ENCODE data around the gene GATA2. TPM values are rescaled to one million over a fixed set of nuclear protein-coding genes. Genes with fewer than 3 reads are reported as not detected.

Gene GATA2
- total and polyA plus RNA-seq, 2 of the 8 experiments (the other 6 are each of a cell fraction or from before 2014, with no cell fraction given), result 0.03 to 0.30 TPM

DNA sequence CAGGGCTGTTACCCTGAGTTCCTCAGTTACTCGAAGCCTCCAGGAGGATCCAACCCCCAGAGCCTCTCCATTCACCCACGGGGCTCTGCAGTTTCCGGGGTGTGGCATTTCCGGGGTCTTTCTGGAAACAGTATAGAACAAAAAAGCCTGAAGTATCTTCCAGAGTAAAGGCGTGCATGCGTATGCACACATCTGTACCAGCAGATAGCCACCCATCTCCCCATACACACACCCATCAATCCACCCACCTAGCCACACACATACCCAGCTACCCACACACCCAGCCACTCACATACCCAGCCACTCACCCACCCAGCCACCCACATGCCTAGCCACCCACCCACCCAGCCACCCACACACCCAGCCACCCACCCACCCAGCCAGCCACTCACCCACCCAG is 23.4 kb downstream of the GATA2 start:
- no peak for DNase-seq (ENCODE audit: low read depth in 1 of 2, low spot score in 2 of 2)

More for the DNA sequence above, 23.4 kb downstream of the GATA2 start:
- no peak overlapping the region for H3K4me2 ChIP-seq (ENCODE audit: insufficient read depth in 1 of 2, low read depth in 2 of 2, low read length in 2 of 2)
- H3K27me3 ChIP-seq (replicated peaks in 1 of 4; ENCODE audit: control insufficient read depth in 3 of 4, extremely low read depth in 1 of 4, insufficient read depth in 3 of 4, low read length in 3 of 4), result peaks cover 16 to 57% (median 53%) of the 10 kb centered on the region in 4 experiments
- H3K9me3 ChIP-seq (ENCODE audit: insufficient read depth in 2 of 2, low read depth in 1 of 2, low read length in 1 of 2), result no peaks in the 10 kb centered on the region
- no peak overlapping the region for H3K56ac ChIP-seq (replicated peaks; ENCODE audit: insufficient read length, low read depth, low read length)
- peaks cover 0 to 12% (median under 1%) of the 10 kb centered on the region in 4 experiments; a peak in 5 of 7 replicates for H3K4me1 ChIP-seq (replicated peaks in 1 of 4; ENCODE audit: control insufficient read depth in 3 of 4, insufficient read depth in 4 of 4, low read length in 3 of 4)
- no peak overlapping the region for H3K23ac ChIP-seq (ENCODE audit: insufficient read length)
- no peak overlapping the region for H2AFZ ChIP-seq (ENCODE audit: low read length)
- H4K8ac ChIP-seq (ENCODE audit: extremely low read depth, insufficient read depth, low read length), result no peak overlapping the region
- no peak overlapping the region for H3K4me3 ChIP-seq (ENCODE audit: extremely low read depth in 1 of 4, insufficient read depth in 2 of 4, low read depth in 3 of 4, low read length in 4 of 4)
- no peak overlapping the region for H3K18ac ChIP-seq (ENCODE audit: extremely low read depth, low read length)
- H4K91ac ChIP-seq (replicated peaks; ENCODE audit: insufficient read length, low read length), result no peak overlapping the region
- H2BK12ac ChIP-seq (ENCODE audit: low read depth, low read length), result no peak overlapping the region
- H3K79me2 ChIP-seq (ENCODE audit: control insufficient read depth in 1 of 2, insufficient read depth in 2 of 2, low read length in 2 of 2), result no peaks in the 10 kb centered on the region
- ChIA-PET POLR2A (ENCODE audit: partially characterized antibody) (no interaction called here), CTCF (ENCODE audit: partially characterized antibody) (interaction anchor here (1.2 to 1.8 kb wide), 3 partner anchors 11 to 31 kb away, joined by 3 to 8 read pairs (median 6); no protein-coding TSS in a partner anchor)
- peaks cover 2% of the 10 kb centered on the region; the same call in 1 of the 2 replicates for H3K23me2 ChIP-seq (ENCODE audit: low read depth, low read length)
- no peak for FAIRE-seq
- no peaks in the 10 kb centered on the region; the same call in 1 of the 2 replicates for H3K79me1 ChIP-seq (ENCODE audit: low read depth, low read length)
- no peak overlapping the region for H2BK120ac ChIP-seq (replicated peaks; ENCODE audit: low read depth, low read length)
- H3K4ac ChIP-seq (replicated peaks; ENCODE audit: insufficient read length, low read depth, low read length), result no peak overlapping the region
- no peak overlapping the region for H2BK15ac ChIP-seq (ENCODE audit: low read length)
- WGBS, 2 experiments (ENCODE audit: extremely low coverage in 1 of 2, insufficient coverage in 1 of 2, insufficient read length in 1 of 2, insufficient replicate concordance in 2 of 2, low coverage in 1 of 2, low lambda C conversion rate in 2 of 2, missing lambda C conversion rate in 1 of 2), result 79% methylated on average over 6 of the region's 6 CpGs; no CpG with 5 or more reads in 1 of the 2 experiments
- H2BK20ac ChIP-seq (ENCODE audit: low read length), result no peak overlapping the region
- no peak overlapping the region for H2BK5ac ChIP-seq (ENCODE audit: low read depth, low read length)
- no peak overlapping the region for H4K5ac ChIP-seq (ENCODE audit: insufficient read length, low read depth, low read length)
- H3K36me3 ChIP-seq (ENCODE audit: control insufficient read depth in 2 of 4, insufficient read depth in 4 of 4, low read length in 3 of 4), result no peaks in the 10 kb centered on the region
- H3K9ac ChIP-seq (replicated peaks in 1 of 4; ENCODE audit: extremely low read depth in 1 of 4, low read depth in 3 of 4, low read length in 3 of 4), result no peak overlapping the region
- TF ChIP-seq CHD1 (IDR thresholded peaks at IDR 0.05; ENCODE audit: low read depth, low read length) (no peak), POLR2A (IDR thresholded peaks at IDR 0.05; ENCODE audit: control extremely low read depth in 1 of 2, low read depth in 2 of 2, low read length in 2 of 2) (no peak), TAF1 (IDR thresholded peaks at IDR 0.05; ENCODE audit: low read depth, low read length) (no peak), EGR1 (IDR thresholded peaks at IDR 0.05; ENCODE audit: borderline replicate concordance, low read depth, low read length) (no peak)
- no peak overlapping the region for H3K14ac ChIP-seq (ENCODE audit: insufficient read length)
- H2AK5ac ChIP-seq (ENCODE audit: low read depth, low read length), result no peak overlapping the region
- H4K20me1 ChIP-seq (replicated peaks in 1 of 2; ENCODE audit: control insufficient read depth in 1 of 2, insufficient read depth in 2 of 2, low read length in 2 of 2), result peaks cover 0 to 4% of the 10 kb centered on the region in 2 experiments
- H3K27ac ChIP-seq (ENCODE audit: low read depth, low read length), result no peak overlapping the region
